Mesenchymal stem cell (in vitro differentiated cells and primary cell): ENCODE data around the gene GRAMD4.

Experiments used
- DNase-seq: peaks from one replicate; pipeline ENCODE4 v3.0.0-alpha.2; 2013
- H2AFZ ChIP-seq: one replicate; pipeline ENCODE4 v1.6.1; 2013; ENCODE audit warnings: low read depth, mild to moderate bottlenecking, control low read depth, inconsistent platforms, low read length, moderate library complexity
- H2AK5ac ChIP-seq: 2 replicates; pipeline ENCODE4 v1.6.1; 2013; ENCODE audit warnings: low read length, moderate library complexity, mild to moderate bottlenecking, inconsistent platforms; ENCODE audit not compliant: severe bottlenecking
- H2BK120ac ChIP-seq: one replicate; pipeline ENCODE4 v1.6.1; 2013; ENCODE audit warnings: low read depth, mild to moderate bottlenecking, inconsistent platforms, low read length, moderate library complexity
- H2BK12ac ChIP-seq, 2 experiments: one replicate each; pipeline ENCODE4 v1.6.1; 2013; ENCODE audit warnings: inconsistent platforms in 2 of 2, low read length in 2 of 2, mild to moderate bottlenecking in 2 of 2, moderate library complexity in 2 of 2, control low read depth in 1 of 2
- H2BK15ac ChIP-seq: one replicate; pipeline ENCODE4 v1.6.1; 2013; ENCODE audit warnings: mild to moderate bottlenecking, low read depth, inconsistent platforms; ENCODE audit not compliant: poor library complexity, severe bottlenecking
- H2BK5ac ChIP-seq: 2 replicates; pipeline ENCODE4 v1.6.1; 2013; ENCODE audit warnings: low read depth, mild to moderate bottlenecking, low read length, control low read depth, inconsistent platforms; ENCODE audit not compliant: poor library complexity, severe bottlenecking
- H3K14ac ChIP-seq, 2 experiments: one replicate each; pipeline ENCODE4 v1.6.1; 2013; ENCODE audit warnings: inconsistent platforms in 2 of 2, low read length in 2 of 2, control low read depth in 1 of 2, mild to moderate bottlenecking in 1 of 2, moderate library complexity in 1 of 2
- H3K18ac ChIP-seq, 2 experiments: one replicate each; pipeline ENCODE4 v1.6.1; 2013; ENCODE audit warnings: inconsistent platforms in 2 of 2, low read length in 2 of 2, control low read depth in 1 of 2, low read depth in 1 of 2, mild to moderate bottlenecking in 1 of 2
- H3K23ac ChIP-seq, 2 experiments: one replicate each; pipeline ENCODE4 v1.6.1; 2013; ENCODE audit warnings: inconsistent platforms in 2 of 2, low read length in 2 of 2, mild to moderate bottlenecking in 2 of 2, moderate library complexity in 2 of 2, control low read depth in 1 of 2
- H3K27ac ChIP-seq: 2 replicates; pipeline ENCODE4 v1.5.1; 2013; ENCODE audit warnings: mild to moderate bottlenecking, moderate library complexity, low read length, control low read depth, inconsistent platforms; ENCODE audit not compliant: poor library complexity, severe bottlenecking
- H3K27me3 ChIP-seq, 2 experiments: 2 replicates each; pipeline versions ENCODE4 v1.6.1 to v1.7.0; 2013; ENCODE audit warnings: low read length in 2 of 2, mild to moderate bottlenecking in 2 of 2, moderate library complexity in 2 of 2, control low read depth in 1 of 2, inconsistent platforms in 1 of 2; ENCODE audit not compliant: control insufficient read depth in 1 of 2, insufficient read depth in 1 of 2
- H3K36me3 ChIP-seq, 2 experiments: 2 replicates each; pipeline versions ENCODE4 v1.6.1 to v1.7.0; 2013; ENCODE audit warnings: low read length in 2 of 2, control low read depth in 1 of 2, inconsistent platforms in 1 of 2, low read depth in 1 of 2, mild to moderate bottlenecking in 1 of 2; ENCODE audit not compliant: insufficient read depth in 2 of 2, control insufficient read depth in 1 of 2
- H3K4ac ChIP-seq, 2 experiments: one replicate each; pipeline ENCODE4 v1.6.1; 2013; ENCODE audit warnings: inconsistent platforms in 2 of 2, low read length in 2 of 2, mild to moderate bottlenecking in 2 of 2, moderate library complexity in 2 of 2, control low read depth in 1 of 2, low read depth in 1 of 2
- H3K4me1 ChIP-seq: 2 replicates; pipeline ENCODE4 v1.6.1; 2013; ENCODE audit warnings: low read depth, low read length, control low read depth; ENCODE audit not compliant: control insufficient read depth, insufficient read depth
- H3K4me2 ChIP-seq: 2 replicates; pipeline ENCODE4 v1.6.1; 2013; ENCODE audit warnings: low read length, mild to moderate bottlenecking, inconsistent platforms; ENCODE audit not compliant: poor library complexity, severe bottlenecking
- H3K4me3 ChIP-seq, 2 experiments: 2 replicates each; pipeline versions ENCODE4 v1.5.1 to v1.7.0; 2013; ENCODE audit warnings: low read length in 2 of 2, mild to moderate bottlenecking in 2 of 2, control low read depth in 1 of 2, low read depth in 1 of 2; ENCODE audit not compliant: insufficient read depth in 1 of 2
- H3K79me1 ChIP-seq: replicated peaks from 2 replicates; pipeline ENCODE4 v1.6.1; 2013; ENCODE audit warnings: mild to moderate bottlenecking, control low read depth, low read length, inconsistent platforms; ENCODE audit not compliant: poor library complexity, severe bottlenecking
- H3K9ac ChIP-seq: 2 replicates; pipeline ENCODE4 v1.7.0; 2013; ENCODE audit warnings: mild to moderate bottlenecking, low read length, moderate library complexity
- H3K9me3 ChIP-seq: 2 replicates; pipeline ENCODE4 v1.7.0; 2013; ENCODE audit warnings: mild to moderate bottlenecking, low read length; ENCODE audit not compliant: control insufficient read depth
- H4K8ac ChIP-seq: one replicate; pipeline ENCODE4 v1.6.1; 2013; ENCODE audit warnings: inconsistent platforms, mild to moderate bottlenecking, low read length, moderate library complexity
- H4K91ac ChIP-seq: one replicate; pipeline ENCODE4 v1.6.1; 2013; ENCODE audit warnings: mild to moderate bottlenecking, low read length, inconsistent platforms
- WGBS: methylation state at CpG from one replicate; pipeline ENCODE4 v1.1.7; 2013; ENCODE audit warnings: mixed read lengths; 5-methylcytosine and 5-hydroxymethylcytosine counted together

GRAMD4 gene

DNA sequence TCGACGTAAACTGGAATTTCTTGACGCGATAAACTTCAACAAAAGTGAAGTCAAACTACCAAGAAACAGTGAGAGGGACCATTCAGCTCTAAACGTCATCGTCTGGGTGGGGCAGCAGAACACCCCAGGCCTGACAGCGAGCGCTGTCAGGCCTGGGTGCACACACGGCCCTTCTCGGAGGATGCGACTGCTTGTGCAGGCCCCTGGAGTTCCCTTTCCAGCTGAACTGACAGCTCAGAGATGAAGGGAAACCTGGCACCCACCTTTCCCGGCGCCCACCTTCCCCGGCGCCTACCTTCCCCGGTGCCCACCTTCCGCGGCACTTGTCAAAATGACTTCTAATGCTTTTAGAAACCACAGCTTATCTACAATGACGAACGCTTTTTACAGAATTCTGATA, 70.0 kb downstream of the GRAMD4 start:
- no peak overlapping the region for H2BK15ac ChIP-seq
- H2AK5ac ChIP-seq: no peak overlapping the region
- H2BK5ac ChIP-seq: no peak overlapping the region
- H4K8ac ChIP-seq: no peak overlapping the region
- no peaks in the 10 kb centered on the region for H3K9me3 ChIP-seq
- no peak overlapping the region for H3K4me2 ChIP-seq
- H3K18ac ChIP-seq: no peak overlapping the region
- H3K9ac ChIP-seq: no peak overlapping the region
- H3K36me3 ChIP-seq: peaks cover 80 to 83% of the 10 kb centered on the region in 2 experiments
- DNase-seq: no peak
- H2AFZ ChIP-seq: no peak overlapping the region
- no peak overlapping the region for H3K14ac ChIP-seq
- no peak overlapping the region for H3K23ac ChIP-seq
- H3K79me1 ChIP-seq: peaks cover 17% of the 10 kb centered on the region
- peaks cover 1% of the 10 kb centered on the region for H3K4me1 ChIP-seq
- H4K91ac ChIP-seq: no peak overlapping the region
- H3K27ac ChIP-seq: no peak overlapping the region
- H2BK120ac ChIP-seq: no peak overlapping the region
- H2BK12ac ChIP-seq: no peak overlapping the region
- H3K4ac ChIP-seq: no peak overlapping the region
- no peak overlapping the region for H3K4me3 ChIP-seq
- WGBS: 96% methylated on average over 16 of the region's 20 CpGs
- no peaks in the 10 kb centered on the region for H3K27me3 ChIP-seq

DNA sequence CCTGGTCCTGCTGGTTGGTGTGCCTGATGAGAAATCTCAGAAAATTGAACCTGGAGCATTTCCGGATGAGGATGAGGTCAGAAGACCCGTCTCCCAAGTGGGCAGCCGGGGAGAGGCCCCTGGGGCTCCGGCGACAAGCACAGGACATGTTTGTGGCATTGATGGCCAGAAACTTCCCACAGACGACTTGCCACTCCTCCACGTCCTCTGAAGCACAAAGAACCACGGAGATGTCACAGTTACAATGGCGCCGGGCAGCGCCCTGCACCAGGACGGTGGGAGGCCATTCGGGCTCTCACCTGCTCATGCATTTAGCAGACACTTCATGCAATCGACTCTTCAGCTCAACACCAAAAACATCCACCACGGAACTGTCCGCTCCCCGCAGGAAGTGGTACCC, 71.4 kb downstream of the GRAMD4 start:
- no peak for DNase-seq
- Histone ChIP-seq H2BK5ac (no peak overlapping the region), H3K4ac (no peak overlapping the region), H3K9me3 (no peaks in the 10 kb centered on the region), H3K4me3 (no peak overlapping the region), H3K4me1 (no peaks in the 10 kb centered on the region), H3K27ac (no peak overlapping the region), H3K14ac (no peak overlapping the region), H3K79me1 (peaks cover 18% of the 10 kb centered on the region), H2BK120ac (no peak overlapping the region), H2AFZ (no peak overlapping the region), H3K27me3 (no peaks in the 10 kb centered on the region), H3K9ac (no peak overlapping the region), H3K23ac (no peak overlapping the region), H4K8ac (no peak overlapping the region), H2AK5ac (no peak overlapping the region), H3K4me2 (no peak overlapping the region), H2BK12ac (peak overlapping the region in 1 of 2 experiments; percentile 23), H4K91ac (no peak overlapping the region), H3K36me3 (peaks cover 81 to 83% of the 10 kb centered on the region in 2 experiments), H3K18ac (no peak overlapping the region), H2BK15ac (no peak overlapping the region)
- 95% methylated on average over 17 of the region's 17 CpGs for WGBS

DNA sequence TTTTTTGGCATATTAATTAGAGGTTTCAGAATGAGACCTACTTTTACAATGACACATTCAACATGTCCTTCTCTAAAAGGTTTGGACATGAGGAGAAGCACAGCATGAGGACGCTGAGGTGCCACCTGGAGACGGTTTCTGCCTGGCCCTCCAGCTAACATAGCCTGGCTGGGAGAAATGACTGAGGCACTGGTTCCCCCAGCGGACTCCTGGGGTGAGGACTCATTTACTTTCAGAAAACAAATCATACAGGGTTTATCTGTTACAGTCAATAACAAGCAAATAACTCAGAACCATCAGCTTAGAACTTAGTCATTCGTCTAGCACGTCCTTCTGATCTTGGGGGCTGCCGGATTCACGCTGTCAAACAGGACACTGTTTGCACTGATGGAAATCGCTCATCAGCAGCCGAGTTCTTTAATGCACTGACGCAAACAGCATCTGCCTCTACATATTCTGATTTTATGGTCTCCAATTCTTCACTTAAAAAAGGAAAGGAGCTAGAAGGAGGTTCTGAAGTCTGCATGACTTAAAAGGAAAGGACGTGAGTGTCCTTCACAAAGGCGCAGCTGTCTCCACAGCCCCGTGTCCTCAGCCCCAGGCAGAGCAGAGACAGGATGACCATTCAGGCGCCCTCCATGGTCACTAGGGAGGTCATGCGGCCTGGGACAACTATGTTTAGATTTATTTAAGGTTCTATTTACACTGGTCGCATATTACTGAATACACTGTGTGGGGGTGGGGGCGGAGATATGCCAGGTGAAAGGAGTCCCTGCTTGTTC, 73.6 kb downstream of the GRAMD4 start:
- no peak overlapping the region for H2BK12ac ChIP-seq
- H3K79me1 ChIP-seq: peaks cover 12% of the 10 kb centered on the region
- no peak overlapping the region for H3K9ac ChIP-seq
- H3K4me2 ChIP-seq: no peak overlapping the region
- no peak overlapping the region for H3K27ac ChIP-seq
- no peak overlapping the region for H4K8ac ChIP-seq
- DNase-seq: no peak
- peaks cover 81 to 88% of the 10 kb centered on the region in 2 experiments for H3K36me3 ChIP-seq
- H3K4me1 ChIP-seq: no peaks in the 10 kb centered on the region
- H3K14ac ChIP-seq: no peak overlapping the region
- H3K23ac ChIP-seq: no peak overlapping the region
- no peak overlapping the region for H3K18ac ChIP-seq
- H3K4ac ChIP-seq: no peak overlapping the region
- H2BK15ac ChIP-seq: no peak overlapping the region
- no peak overlapping the region for H3K4me3 ChIP-seq
- H3K9me3 ChIP-seq: no peaks in the 10 kb centered on the region
- no peak overlapping the region for H4K91ac ChIP-seq
- no peaks in the 10 kb centered on the region for H3K27me3 ChIP-seq
- no peak overlapping the region for H2AFZ ChIP-seq
- no peak overlapping the region for H2AK5ac ChIP-seq
- H2BK5ac ChIP-seq: no peak overlapping the region
- WGBS: 88% methylated on average over 15 of the region's 17 CpGs
- H2BK120ac ChIP-seq: no peak overlapping the region

DNA sequence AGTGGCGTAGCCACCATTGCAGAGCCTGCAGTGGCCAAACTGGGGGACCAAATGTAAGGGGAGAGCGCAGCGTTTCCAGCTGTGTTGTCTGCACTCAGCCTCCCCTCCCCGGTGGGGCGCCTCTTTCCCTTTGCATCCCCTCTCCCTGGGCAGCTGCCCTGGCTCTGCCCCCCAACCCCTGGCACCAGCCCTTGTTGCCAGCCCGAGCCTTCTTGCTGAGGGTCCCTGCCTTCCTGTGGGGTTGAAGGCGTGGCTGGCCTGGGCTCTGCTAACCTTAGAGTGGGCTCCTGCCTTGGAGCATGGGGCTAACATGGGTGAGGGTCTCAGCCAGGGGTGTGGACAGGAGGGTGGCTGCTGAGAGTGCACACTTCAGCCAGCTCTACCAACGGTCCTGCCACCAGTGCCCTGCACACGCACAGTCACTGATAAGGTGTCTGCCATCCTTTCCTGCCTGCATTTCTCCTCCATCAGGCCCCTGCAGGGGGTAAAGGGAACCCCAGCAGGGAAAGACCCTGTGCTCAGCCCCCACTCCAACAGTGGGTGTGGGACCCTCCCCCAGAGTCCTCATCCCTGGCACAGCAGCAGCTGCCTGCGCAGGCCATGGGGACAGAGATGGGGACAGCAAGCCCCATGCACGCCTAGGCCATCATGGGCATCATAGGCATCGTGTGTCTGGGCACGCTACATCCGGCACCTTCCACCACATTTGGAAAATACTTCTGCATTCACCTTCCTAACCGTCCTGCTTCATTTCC, 74.4 kb downstream of the GRAMD4 start:
- WGBS: 94% methylated on average over 15 of the region's 15 CpGs
- Histone ChIP-seq H3K4me3 (no peak overlapping the region), H3K4ac (no peak overlapping the region)

More for the DNA sequence above, 74.4 kb downstream of the GRAMD4 start:
- Histone ChIP-seq H2BK120ac (no peak overlapping the region), H4K91ac (no peak overlapping the region), H3K23ac (no peak overlapping the region), H3K18ac (no peak overlapping the region), H3K36me3 (peaks cover 80 to 90% of the 10 kb centered on the region in 2 experiments), H3K9me3 (no peaks in the 10 kb centered on the region), H2BK5ac (no peak overlapping the region), H3K4me2 (no peak overlapping the region), H2AK5ac (no peak overlapping the region), H3K27ac (no peak overlapping the region), H3K14ac (no peak overlapping the region), H3K9ac (no peak overlapping the region), H4K8ac (no peak overlapping the region), H3K4me1 (no peaks in the 10 kb centered on the region), H3K79me1 (peaks cover 12% of the 10 kb centered on the region), H2BK12ac (no peak overlapping the region), H2BK15ac (no peak overlapping the region), H2AFZ (no peak overlapping the region), H3K27me3 (no peaks in the 10 kb centered on the region)
- no peak for DNase-seq
